MM.1S (cell line): ENCODE measurements around the gene ITSN2.

Experiments used
- DNase-seq: peaks from one replicate; pipeline ENCODE4 v3.0.0-alpha.2; 2015
- H2AFZ ChIP-seq: fragments of 300-600 bp; sonication (generic); 2 replicates; pipeline ENCODE4 v1.6.0; 2016; ENCODE audit warnings: antibody characterized with exemption, low read length
- H3F3A ChIP-seq: fragments of 300-600 bp; sonication (generic); 2 replicates; pipeline ENCODE4 v1.6.1; 2016; ENCODE audit warnings: mild to moderate bottlenecking, antibody characterized with exemption, low read length, moderate library complexity, mixed read lengths; ENCODE audit not compliant: insufficient read depth
- H3K27ac ChIP-seq: fragments of 300-600 bp; sonication (generic); 2 replicates; pipeline ENCODE4 v1.5.1; 2016; ENCODE audit warnings: mild to moderate bottlenecking, low read length
- H3K27me3 ChIP-seq: fragments of 300-600 bp; sonication (generic); replicated peaks from 2 replicates; pipeline ENCODE4 v1.6.0; 2016; ENCODE audit warnings: low read length; ENCODE audit not compliant: insufficient read depth
- H3K36me3 ChIP-seq: fragments of 300-600 bp; sonication (generic); replicated peaks from 2 replicates; pipeline ENCODE4 v1.6.1; 2016; ENCODE audit warnings: mild to moderate bottlenecking, low read length, mixed read lengths; ENCODE audit not compliant: insufficient read depth
- H3K4me1 ChIP-seq: fragments of 300-600 bp; sonication (generic); 2 replicates; pipeline ENCODE4 v1.6.1; 2016; ENCODE audit warnings: low read length, mixed read lengths
- H3K4me2 ChIP-seq: fragments of 300-600 bp; sonication (generic); 2 replicates; pipeline ENCODE4 v1.6.0; 2016; ENCODE audit warnings: low read depth, low read length
- H3K4me3 ChIP-seq: fragments of 300-600 bp; sonication (generic); 2 replicates; pipeline ENCODE4 v1.5.1; 2016; ENCODE audit warnings: low read length, mixed read lengths
- H3K79me2 ChIP-seq: fragments of 300-600 bp; sonication (generic); 2 replicates; pipeline ENCODE4 v1.6.1; 2016; ENCODE audit warnings: mixed run types, low read length, mixed read lengths
- H3K9ac ChIP-seq: fragments of 300-600 bp; sonication (generic); 2 replicates; pipeline ENCODE4 v1.6.1; 2016; ENCODE audit warnings: low read length, mixed read lengths
- H3K9me2 ChIP-seq: fragments of 300-600 bp; sonication (generic); replicated peaks from 2 replicates; pipeline ENCODE4 v1.6.1; 2016; ENCODE audit warnings: mild to moderate bottlenecking, low read length, mixed read lengths; ENCODE audit not compliant: insufficient read depth
- H3K9me3 ChIP-seq: fragments of 300-600 bp; sonication (generic); replicated peaks from 2 replicates; pipeline ENCODE4 v1.6.1; 2016; ENCODE audit warnings: mild to moderate bottlenecking, low read length, mixed read lengths; ENCODE audit not compliant: insufficient read depth
- H4K20me1 ChIP-seq: fragments of 300-600 bp; sonication (generic); 2 replicates; pipeline ENCODE4 v1.6.1; 2016; ENCODE audit warnings: mild to moderate bottlenecking, low read length, moderate library complexity, mixed read lengths; ENCODE audit not compliant: insufficient read depth
- EZH2 ChIP-seq: fragments of 300-600 bp; sonication (generic); optimal IDR thresholded peaks from 2 replicates; pipeline ENCODE3; 2017; ENCODE audit warnings: low read depth, mild to moderate bottlenecking, antibody characterized with exemption, low read length, mixed read lengths
- EZH2phosphoT487 ChIP-seq: fragments of 300-600 bp; sonication (generic); IDR thresholded peaks from 2 replicates; pipeline ENCODE4 v1.6.1; 2018; ENCODE audit warnings: antibody characterized with exemption, low read length
- TF ChIP-seq, protein P1 (sequence below): fragments of 300-600 bp; sonication (generic); IDR thresholded peaks from 2 replicates; pipeline ENCODE4 v1.5.1; 2016; ENCODE audit warnings: antibody characterized with exemption, low read length, mixed read lengths

ITSN2 gene

DNA sequence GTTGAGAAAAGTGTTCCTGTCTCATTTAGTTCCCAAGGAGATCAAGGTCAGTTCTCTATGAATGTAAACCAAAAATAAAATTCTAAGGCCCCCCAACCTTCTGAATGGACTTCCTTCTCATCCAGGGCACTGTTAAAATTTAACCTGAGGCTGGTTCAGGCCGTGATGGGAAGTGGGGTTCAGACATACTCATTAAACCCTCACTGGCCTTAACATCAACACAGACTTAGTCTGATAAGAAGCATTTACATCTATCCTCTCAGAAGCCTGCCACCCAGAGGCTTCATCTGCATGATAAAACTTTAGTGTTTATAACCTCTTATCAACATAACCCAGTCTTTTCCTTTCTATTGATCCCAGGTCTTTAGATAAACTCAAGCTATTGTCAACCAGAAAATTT is 22.4 kb downstream of the ITSN2 start:
- no peaks in the 10 kb centered on the region for H3K4me1 ChIP-seq
- H3F3A ChIP-seq = no peaks in the 10 kb centered on the region
- H4K20me1 ChIP-seq = no peaks in the 10 kb centered on the region
- peaks cover 78% of the 10 kb centered on the region for H3K79me2 ChIP-seq
- no peak overlapping the region for H3K27ac ChIP-seq
- no peak overlapping the region for H2AFZ ChIP-seq
- H3K4me2 ChIP-seq = no peak overlapping the region
- no peaks in the 10 kb centered on the region for H3K27me3 ChIP-seq
- H3K9me2 ChIP-seq = no peaks in the 10 kb centered on the region
- no peaks in the 10 kb centered on the region for H3K9me3 ChIP-seq
- no peak for TF ChIP-seq EZH2phosphoT487
- no peak for TF ChIP-seq EZH2
- TF ChIP-seq, protein P1, sequence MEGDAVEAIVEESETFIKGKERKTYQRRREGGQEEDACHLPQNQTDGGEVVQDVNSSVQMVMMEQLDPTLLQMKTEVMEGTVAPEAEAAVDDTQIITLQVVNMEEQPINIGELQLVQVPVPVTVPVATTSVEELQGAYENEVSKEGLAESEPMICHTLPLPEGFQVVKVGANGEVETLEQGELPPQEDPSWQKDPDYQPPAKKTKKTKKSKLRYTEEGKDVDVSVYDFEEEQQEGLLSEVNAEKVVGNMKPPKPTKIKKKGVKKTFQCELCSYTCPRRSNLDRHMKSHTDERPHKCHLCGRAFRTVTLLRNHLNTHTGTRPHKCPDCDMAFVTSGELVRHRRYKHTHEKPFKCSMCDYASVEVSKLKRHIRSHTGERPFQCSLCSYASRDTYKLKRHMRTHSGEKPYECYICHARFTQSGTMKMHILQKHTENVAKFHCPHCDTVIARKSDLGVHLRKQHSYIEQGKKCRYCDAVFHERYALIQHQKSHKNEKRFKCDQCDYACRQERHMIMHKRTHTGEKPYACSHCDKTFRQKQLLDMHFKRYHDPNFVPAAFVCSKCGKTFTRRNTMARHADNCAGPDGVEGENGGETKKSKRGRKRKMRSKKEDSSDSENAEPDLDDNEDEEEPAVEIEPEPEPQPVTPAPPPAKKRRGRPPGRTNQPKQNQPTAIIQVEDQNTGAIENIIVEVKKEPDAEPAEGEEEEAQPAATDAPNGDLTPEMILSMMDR = no peak
- DNase-seq = no peak
- H3K9ac ChIP-seq = no peak overlapping the region
- H3K36me3 ChIP-seq = no peaks in the 10 kb centered on the region
- H3K4me3 ChIP-seq = no peak overlapping the region

DNA sequence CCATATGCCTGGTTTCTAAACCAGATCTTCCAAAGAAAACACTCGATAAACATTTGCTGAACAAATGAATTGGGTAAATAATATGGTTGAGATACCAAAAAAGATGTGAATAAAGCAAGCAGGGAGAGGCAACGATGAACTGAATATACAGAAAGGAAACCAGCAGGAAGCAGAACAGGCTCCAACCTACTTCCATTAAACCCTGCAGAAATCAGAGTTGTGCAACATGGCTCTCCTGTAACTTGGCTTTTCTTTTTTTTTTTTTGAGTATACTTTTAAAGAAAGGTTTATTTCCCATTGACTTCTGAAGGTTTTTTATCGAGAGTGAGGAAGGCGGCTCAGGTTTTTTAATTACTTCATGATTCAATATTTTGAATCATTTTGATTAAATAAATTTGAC is 23.5 kb downstream of the ITSN2 start:
- no peaks in the 10 kb centered on the region for H3K36me3 ChIP-seq
- no peak overlapping the region for H2AFZ ChIP-seq
- no peak for DNase-seq
- no peak overlapping the region for H3K4me3 ChIP-seq
- no peaks in the 10 kb centered on the region for H3F3A ChIP-seq
- TF ChIP-seq, protein P1 = no peak
- TF ChIP-seq EZH2phosphoT487 (no peak), EZH2 (no peak)
- no peak overlapping the region for H3K27ac ChIP-seq
- no peaks in the 10 kb centered on the region for H3K9me2 ChIP-seq
- H4K20me1 ChIP-seq = no peaks in the 10 kb centered on the region
- no peak overlapping the region for H3K9ac ChIP-seq
- no peak overlapping the region for H3K4me2 ChIP-seq
- no peaks in the 10 kb centered on the region for H3K4me1 ChIP-seq
- H3K9me3 ChIP-seq = no peaks in the 10 kb centered on the region
- no peaks in the 10 kb centered on the region for H3K27me3 ChIP-seq
- peaks cover 78% of the 10 kb centered on the region for H3K79me2 ChIP-seq

DNA sequence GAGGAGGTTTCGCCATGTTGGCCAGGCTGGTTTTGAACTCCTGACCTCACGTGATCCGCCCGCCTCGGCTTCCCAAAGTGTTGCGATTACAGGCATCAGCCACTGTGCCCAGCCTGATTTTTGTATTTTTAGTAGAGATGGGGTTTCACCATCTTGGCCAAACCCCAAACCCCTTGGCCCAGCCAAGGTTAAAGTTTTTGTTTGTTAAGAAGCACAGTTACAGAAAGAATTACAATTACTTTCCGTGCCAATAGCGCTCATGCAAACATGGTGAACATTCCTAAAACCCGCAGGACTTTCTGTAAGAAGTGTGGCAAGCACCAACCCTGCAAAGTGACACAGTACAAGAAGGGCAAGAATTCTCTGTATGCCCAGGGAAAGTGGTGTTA is 26.1 kb downstream of the ITSN2 start:
- no peak for DNase-seq
- no peak for TF ChIP-seq EZH2
- TF ChIP-seq, protein P1 = no peak
- no peak for TF ChIP-seq EZH2phosphoT487
- no peaks in the 10 kb centered on the region for H3K9me3 ChIP-seq
- H4K20me1 ChIP-seq = no peaks in the 10 kb centered on the region
- H3K4me3 ChIP-seq = no peak overlapping the region
- no peaks in the 10 kb centered on the region for H3K27me3 ChIP-seq
- H3K27ac ChIP-seq = no peak overlapping the region
- no peak overlapping the region for H3K9ac ChIP-seq
- no peak overlapping the region for H3K4me2 ChIP-seq
- peaks cover 72% of the 10 kb centered on the region for H3K79me2 ChIP-seq
- H3K4me1 ChIP-seq = no peaks in the 10 kb centered on the region
- no peak overlapping the region for H2AFZ ChIP-seq
- no peaks in the 10 kb centered on the region for H3K36me3 ChIP-seq
- no peaks in the 10 kb centered on the region for H3K9me2 ChIP-seq
- no peaks in the 10 kb centered on the region for H3F3A ChIP-seq
